ENCODE data around the gene AHSA1.

AHSA1 gene

DNA sequence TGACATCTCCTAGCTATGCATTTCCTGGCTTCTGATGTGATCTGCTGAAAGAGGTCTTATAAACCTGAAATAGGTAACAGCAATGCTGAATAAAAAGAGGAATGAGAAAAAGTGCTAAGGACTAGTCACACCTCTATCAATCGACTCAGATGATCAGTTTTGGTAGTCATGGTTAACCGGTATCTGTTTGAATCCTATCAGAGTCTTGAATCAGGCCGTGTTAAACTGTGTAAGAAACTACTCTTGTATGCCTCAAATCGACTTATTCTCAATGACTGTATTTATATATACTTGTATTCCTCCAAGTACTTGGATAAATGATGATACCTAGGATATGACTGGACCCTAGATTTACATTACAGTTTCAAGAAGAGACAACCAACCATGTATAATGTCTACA lies 51.5 kb downstream of the AHSA1 start:
- no peak for DNase-seq (ENCODE audit: low spot score)

DNA sequence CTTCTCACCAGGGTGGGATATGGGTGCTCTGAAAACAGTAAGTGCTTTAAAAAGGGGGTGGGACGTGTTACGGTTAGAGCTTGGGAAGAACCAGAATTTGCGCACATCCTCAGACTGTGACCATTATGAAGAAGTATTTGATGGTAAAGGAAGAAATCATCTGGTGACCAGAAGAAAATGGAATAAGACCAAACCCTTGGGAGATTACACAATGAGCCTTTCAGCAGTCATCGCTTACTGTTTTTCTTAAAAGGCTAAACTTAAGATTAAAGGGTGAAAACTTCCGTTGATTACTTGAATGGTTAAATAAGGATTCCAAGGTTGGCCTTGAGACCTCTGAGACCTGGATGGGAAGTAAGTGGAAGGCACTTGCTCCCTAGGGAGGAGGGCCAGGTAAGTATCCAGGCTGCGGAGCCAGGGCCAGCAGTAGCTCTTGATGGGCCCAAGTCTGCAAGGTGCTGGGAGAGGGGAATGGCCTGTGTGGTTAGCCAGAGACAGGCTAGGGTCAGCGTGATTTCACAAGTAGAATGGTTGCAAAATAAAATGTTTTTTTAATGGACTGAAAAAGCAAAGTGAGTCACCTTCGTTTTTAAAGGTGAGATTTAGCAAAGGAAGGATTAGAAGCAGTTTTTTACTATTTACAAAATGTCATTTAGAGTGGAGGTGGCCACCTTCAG lies 53.7 kb downstream of the AHSA1 start:
- DNase-seq (ENCODE audit: low spot score): no peak

DNA sequence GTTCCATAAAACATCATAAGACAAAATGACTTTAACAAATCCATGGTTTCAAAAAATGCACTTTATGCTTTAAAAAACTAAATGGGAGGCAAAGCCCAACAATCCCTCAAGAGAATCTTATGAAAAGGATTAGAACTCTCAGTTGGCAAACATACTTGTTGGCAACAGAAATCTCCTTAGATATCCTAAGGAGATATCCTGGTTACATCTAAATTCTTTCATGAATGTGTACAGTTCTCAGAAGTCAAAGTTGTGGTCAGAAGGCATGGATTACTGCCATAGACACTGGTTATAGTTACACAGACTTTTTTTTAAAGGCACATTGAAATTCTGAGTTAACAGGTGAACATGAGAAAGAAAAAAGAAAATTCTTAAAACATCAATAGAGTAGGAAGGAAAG lies 58.2 kb downstream of the AHSA1 start:
- no peak for DNase-seq (ENCODE audit: low spot score)

All from kidney tubule cell (primary cell).